Inferior parietal cortex (tissue), 1 donor: Measurements from ENCODE around the gene HOMER1.

ENCODE experiments used
- DNase-seq: peaks from one replicate; pipeline ENCODE4 v3.0.0-alpha.2; 2016; ENCODE audit errors: extremely low spot score

The HOMER1 gene

DNA sequence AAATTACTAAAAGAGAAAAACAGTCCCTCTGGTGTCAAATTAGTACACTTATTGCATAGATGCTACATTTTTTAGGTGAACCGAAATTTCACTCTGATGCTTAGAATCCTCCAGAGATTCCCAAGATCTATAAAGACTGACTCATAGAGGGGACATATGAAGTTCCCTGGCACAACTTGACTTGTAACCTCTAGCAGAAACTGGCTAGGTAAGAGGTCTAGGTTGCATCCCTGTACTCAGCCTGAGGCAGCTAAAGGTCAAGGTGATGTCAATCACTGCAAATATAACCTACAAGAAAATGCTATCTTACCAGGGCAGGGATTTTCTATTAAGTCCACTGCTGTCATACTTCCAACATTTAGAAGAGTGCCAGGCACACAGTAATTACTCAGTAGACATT lies 24.2 kb downstream of the HOMER1 start:
- DNase-seq: no peak

DNA sequence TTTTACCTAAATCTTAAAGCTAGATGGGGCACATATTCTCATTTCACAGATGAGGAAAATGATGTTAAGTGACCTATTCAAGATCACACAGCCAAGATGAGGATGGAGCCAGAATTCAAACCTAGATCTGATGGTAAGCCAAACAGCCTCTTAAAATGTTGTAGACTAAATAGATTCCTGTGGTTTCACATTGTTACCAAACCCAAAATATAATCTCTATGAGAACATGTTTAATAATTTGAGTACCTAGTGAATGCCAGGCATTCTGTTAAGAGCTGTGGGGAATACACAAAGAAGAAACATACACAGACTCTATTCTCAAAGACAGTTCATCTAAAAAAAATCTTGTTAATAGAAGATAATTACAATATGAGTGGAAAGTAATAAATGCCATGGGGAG lies 25.2 kb downstream of the HOMER1 start:
- DNase-seq: no peak

DNA sequence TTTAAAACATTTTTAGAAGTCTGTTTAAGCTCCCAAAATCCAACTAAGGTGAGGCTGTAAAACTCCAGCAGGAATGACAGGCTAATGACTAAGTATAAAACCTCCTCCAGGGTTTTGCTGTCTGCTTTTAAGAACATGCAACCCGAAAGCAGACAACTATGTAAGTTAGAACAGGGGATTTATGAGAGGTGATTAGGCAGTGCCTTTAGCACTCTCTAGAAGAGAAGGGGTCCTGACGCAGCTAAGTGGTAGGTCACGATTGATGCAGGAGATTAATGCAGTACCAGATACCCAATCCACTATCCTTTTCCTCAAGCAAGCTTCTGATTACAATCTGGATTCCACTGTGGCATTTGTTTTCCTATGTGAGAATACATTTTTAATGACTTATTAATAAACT lies 25.9 kb downstream of the HOMER1 start:
- no peak for DNase-seq

- DNase-seq: no peak
Observed at GRCh38 chr5:79487251-79487650, 26.7 kb downstream of the HOMER1 start.

GRCh38 chr5:79486116-79486515 lies 27.8 kb downstream of the HOMER1 start:
- no peak for DNase-seq

GRCh38 chr5:79484731-79485130 lies 29.2 kb downstream of the HOMER1 start:
- no peak for DNase-seq

DNA sequence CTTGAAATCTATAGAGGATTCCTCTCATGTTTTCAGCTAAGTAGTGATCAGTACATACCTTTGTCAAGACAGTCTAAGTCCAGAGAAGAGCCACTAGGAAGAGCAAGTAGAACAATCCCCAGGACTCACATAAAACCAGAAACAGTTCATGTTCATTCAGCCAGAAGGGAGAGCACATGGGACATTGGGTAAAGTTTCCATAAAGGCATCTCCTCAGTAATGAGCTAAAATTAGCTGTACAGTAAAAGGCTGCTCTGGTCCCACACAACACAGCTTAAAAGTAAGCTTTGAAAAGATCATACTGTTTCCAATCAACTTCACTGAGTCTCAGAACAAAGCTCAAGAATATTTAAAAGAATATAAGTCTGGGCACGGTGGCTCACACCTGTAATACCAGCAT lies 32.4 kb downstream of the HOMER1 start:
- DNase-seq: no peak

- DNase-seq: no peak
Observed at GRCh38 chr5:79480991-79481390, 32.9 kb downstream of the HOMER1 start.

DNA sequence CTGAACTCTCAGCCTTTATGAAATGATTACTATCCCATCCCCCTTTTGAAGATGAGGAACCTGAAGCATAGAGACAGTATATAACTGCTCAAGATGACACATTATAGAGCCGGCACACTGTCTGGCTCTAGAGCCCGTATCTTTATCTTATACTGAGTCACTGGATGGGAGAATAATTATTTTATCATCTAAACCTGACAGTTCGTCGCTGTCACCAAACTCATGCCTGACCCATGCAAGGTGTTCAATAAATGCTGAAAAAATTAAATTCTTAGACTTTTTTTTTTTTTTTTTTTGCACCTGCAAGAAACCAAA lies 38.8 kb downstream of the HOMER1 start:
- DNase-seq: no peak

- no peak for DNase-seq
Observed at GRCh38 chr5:79474367-79475151, 39.4 kb downstream of the HOMER1 start.

DNA sequence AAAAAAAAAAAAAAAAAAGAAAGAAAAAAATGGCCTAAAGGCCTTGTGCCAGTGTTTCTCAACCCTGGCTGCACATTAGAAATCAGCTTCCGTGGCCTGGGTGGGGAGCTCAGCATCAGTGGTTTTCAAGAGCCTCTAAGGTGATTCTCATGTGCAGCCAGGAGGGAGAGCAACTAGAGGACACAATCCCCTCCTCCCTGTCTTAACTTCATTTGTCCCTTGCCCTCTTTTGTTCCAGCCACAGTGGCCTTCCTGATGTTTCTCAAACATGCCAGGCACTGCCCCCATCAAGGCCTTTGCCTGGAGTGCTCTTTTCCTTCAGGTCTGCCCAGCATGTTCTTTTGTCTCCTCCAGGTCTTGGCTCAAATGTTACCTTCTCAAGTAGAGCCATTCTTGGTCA lies 42.4 kb downstream of the HOMER1 start:
- DNase-seq: no peak

DNA sequence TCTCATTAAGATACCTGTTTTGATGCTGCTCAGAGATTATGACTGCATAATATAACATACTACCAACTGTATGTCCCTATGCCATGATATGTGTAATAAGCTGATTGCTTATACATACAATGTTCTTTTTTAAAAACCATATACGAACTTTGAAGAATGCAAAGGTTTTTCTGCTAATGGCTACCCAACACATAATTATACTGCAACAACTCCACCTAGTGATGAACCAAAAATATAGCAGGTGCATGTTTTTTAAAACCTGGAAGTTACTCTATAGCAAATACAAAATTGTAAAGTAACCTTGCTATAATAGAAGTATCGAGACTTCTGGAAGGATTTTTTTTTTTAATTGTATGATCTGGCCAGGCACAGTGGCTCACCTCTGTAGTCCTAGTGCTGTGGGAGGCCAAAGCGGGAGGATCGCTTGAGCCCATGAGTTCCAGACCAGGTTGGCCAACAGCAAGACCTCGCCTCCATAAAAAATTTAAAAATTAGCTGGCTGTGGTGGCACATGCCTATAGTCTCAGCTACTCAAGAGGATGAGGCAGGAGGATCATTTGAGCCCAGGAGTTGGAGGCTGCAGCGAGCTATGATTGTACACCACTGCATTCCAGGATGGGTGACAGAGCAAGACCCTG lies 49.1 kb downstream of the HOMER1 start:
- DNase-seq: peak; percentile 47

- no peak for DNase-seq
Observed at GRCh38 chr5:79464278-79464677, 49.7 kb downstream of the HOMER1 start.

- DNase-seq: no peak
Observed at GRCh38 chr5:79459626-79460025, 54.3 kb downstream of the HOMER1 start.

- peak; percentile 43 for DNase-seq
Observed at GRCh38 chr5:79456890-79457583, 56.9 kb downstream of the HOMER1 start.

GRCh38 chr5:79456400-79456799 lies 57.5 kb downstream of the HOMER1 start:
- no peak for DNase-seq

- no peak for DNase-seq
Observed at GRCh38 chr5:79454043-79454442, 59.9 kb downstream of the HOMER1 start.

DNA sequence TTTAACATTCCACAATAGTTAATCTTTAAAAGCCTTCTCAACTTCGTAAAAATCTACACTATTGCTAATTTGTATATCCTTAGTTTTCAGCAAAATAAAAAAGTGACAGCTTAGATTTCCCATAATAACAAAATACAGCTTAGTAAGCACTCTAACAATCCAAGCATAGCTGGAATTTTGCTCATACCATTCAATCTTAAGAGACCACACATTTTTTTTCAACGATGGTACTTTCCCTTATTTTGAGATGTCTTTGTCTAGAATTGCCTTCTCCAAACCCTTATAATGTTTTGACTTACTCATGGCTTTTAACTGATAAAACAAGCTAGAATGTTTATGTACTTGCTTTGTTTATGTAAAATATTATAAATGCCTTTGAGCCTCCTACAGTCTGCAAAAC lies 65.6 kb downstream of the HOMER1 start:
- no peak for DNase-seq

DNA sequence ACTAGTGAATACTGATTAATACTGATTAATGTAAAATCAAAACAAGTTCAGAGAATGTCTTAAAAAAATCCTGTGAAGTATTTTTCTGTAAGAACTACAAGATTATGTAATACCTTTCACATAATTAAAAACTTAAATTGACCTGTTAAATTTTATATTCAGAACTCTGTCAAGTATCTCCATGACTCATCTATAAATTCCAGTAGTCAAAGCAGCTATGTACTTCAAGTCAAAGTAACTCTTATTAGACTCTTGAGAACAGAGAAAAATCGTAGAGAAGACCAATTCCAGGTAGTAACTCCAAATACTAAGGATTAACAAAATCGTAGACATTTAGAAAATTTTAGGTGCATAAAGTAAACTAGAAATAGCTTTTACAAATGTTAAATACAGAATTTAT lies 77.1 kb downstream of the HOMER1 start:
- DNase-seq: no peak

DNA sequence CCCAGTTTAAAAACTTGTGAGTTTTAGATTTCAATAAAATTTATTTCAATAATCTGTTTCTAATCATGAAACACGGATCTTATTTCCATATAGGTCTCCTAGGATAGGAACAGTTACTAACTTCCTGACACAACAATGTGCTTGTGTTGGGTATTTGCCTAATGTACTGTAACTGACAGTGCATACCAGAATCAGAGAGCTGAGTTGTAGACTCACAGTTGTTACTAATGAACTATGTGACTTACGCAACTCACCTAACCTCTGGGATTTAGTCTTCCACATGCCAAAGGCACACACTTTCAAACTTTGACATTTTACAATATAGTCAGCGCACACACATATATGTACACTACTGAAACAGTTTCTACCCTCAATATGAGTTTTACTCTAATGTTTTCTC lies 77.7 kb downstream of the HOMER1 start:
- DNase-seq: no peak

- DNase-seq: no peak
Observed at GRCh38 chr5:79430196-79430595, 83.7 kb downstream of the HOMER1 start.

- no peak for DNase-seq
Observed at GRCh38 chr5:79423296-79423695, 90.6 kb downstream of the HOMER1 start.

DNA sequence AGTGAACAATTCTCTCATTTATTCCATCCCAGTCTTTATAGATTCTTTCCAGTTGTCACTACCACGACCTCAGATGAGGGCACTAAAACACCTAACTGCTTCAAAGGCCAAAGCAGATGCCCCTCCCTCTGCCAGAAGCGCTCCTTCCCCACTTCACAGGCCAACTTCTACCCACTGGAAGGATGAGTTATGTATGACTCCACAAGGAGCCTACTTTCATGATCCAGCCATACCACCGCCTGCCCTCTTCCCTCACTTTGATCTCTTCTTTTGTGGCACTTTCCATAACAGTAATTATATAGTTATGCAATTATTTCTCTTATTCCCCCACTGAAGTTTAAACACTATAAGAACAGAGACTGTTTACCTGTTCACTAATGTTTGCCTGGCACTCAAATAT lies 93.7 kb downstream of the HOMER1 start:
- no peak for DNase-seq
